OCI-LY7 (cell line): ENCODE data around the gene STXBP5. TPM values are rescaled to one million over a fixed set of nuclear protein-coding genes. Genes with fewer than 3 reads are reported as not detected.

Source experiments
- BruUV-seq: library from RNA; stranded (reverse); fragments of 400-500 nt; replicated peaks from 2 replicates; lab custom pipeline; 2021; lab: Mats Ljungman, UMichigan
- CTCF ChIA-PET: fragments of 300-600 bp; sonication (Branson Sonifier 250); formaldehyde crosslinking; loops from one replicate; lab custom pipeline; 2022; ENCODE audit warnings: antibody characterized with exemption; ENCODE audit not compliant: unreplicated experiment; lab: Charles Lee
- POLR2A ChIA-PET: fragments of 300-600 bp; sonication (Branson Sonifier 250); formaldehyde crosslinking; loops from one replicate; lab custom pipeline; 2022; ENCODE audit warnings: antibody characterized with exemption; lab: Charles Lee
- DNase-seq: peaks from one replicate; pipeline ENCODE4 v3.0.0-alpha.2; 2015; ENCODE audit warnings: low spot score
- H2AFZ ChIP-seq: fragments of 200-600 bp; sonication (generic), shearing (Covaris generic); 2 replicates; pipeline ENCODE4 v1.6.1; 2014; ENCODE audit warnings: mild to moderate bottlenecking, antibody characterized with exemption, low read length, moderate library complexity
- H3K27ac ChIP-seq: fragments of 200-600 bp; sonication (generic); 2 replicates; pipeline ENCODE4 v1.5.1; 2014; ENCODE audit warnings: mixed run types, low read depth, mild to moderate bottlenecking, moderate library complexity, low read length, inconsistent platforms; ENCODE audit not compliant: poor library complexity, severe bottlenecking
- H3K36me3 ChIP-seq: fragments of 200-600 bp; sonication (generic); 2 replicates; pipeline ENCODE4 v1.6.1; 2014; ENCODE audit warnings: mild to moderate bottlenecking, antibody characterized with exemption, low read length, moderate library complexity, mixed read lengths; ENCODE audit not compliant: insufficient read depth
- H3K4me1 ChIP-seq: fragments of 200-600 bp; sonication (generic); 2 replicates; pipeline ENCODE4 v1.5.1; 2014; ENCODE audit warnings: mild to moderate bottlenecking, low read length; ENCODE audit not compliant: insufficient read depth, poor library complexity, severe bottlenecking
- H3K4me2 ChIP-seq: fragments of 200-600 bp; sonication (generic); 2 replicates; pipeline ENCODE4 v1.6.1; 2014; ENCODE audit warnings: mild to moderate bottlenecking, low read length
- H3K4me3 ChIP-seq: fragments of 200-600 bp; sonication (generic); 2 replicates; pipeline ENCODE4 v1.5.1; 2014; ENCODE audit warnings: mild to moderate bottlenecking, low read depth, low read length; ENCODE audit not compliant: poor library complexity, severe bottlenecking
- H3K79me2 ChIP-seq: fragments of 200-600 bp; sonication (generic); 2 replicates; pipeline ENCODE4 v1.6.1; 2016; ENCODE audit warnings: low read depth, mild to moderate bottlenecking, low read length, moderate library complexity, mixed read lengths; ENCODE audit not compliant: insufficient read depth
- H3K9me2 ChIP-seq: fragments of 200-600 bp; sonication (generic); 2 replicates; pipeline ENCODE4 v1.6.1; 2016; ENCODE audit warnings: mild to moderate bottlenecking, low read length, mixed read lengths; ENCODE audit not compliant: insufficient read depth
- H3K9me3 ChIP-seq: fragments of 200-600 bp; sonication (generic); 2 replicates; pipeline ENCODE4 v1.6.1; 2014; ENCODE audit warnings: mild to moderate bottlenecking, mixed run types, low read length, mixed read lengths
- H4K20me1 ChIP-seq: fragments of 200-600 bp; sonication (generic); 2 replicates; pipeline ENCODE4 v1.6.1; 2014; ENCODE audit warnings: mild to moderate bottlenecking, antibody characterized with exemption, low read length, moderate library complexity, mixed read lengths; ENCODE audit not compliant: insufficient read depth
- CTCF ChIP-seq: fragments of 200-600 bp; sonication (generic); conservative IDR thresholded peaks from 2 replicates; pipeline ENCODE4 v1.5.1; 2014; ENCODE audit warnings: mild to moderate bottlenecking, antibody characterized with exemption, low read length, moderate library complexity, mixed read lengths
- EZH2phosphoT487 ChIP-seq: fragments of 200-600 bp; sonication (generic); IDR thresholded peaks from 2 replicates; pipeline ENCODE4 v1.6.1; 2018; ENCODE audit warnings: low read depth, borderline replicate concordance, mild to moderate bottlenecking, mixed run types, antibody characterized with exemption, low read length, moderate library complexity, mixed read lengths
- intact Hi-C: fragments of 100-400 bp; cut with micrococcal nuclease; formaldehyde crosslinking; loops from one replicate; pipeline ENCODE4 v1.10.0; 2022; ENCODE audit not compliant: unreplicated experiment
- total RNA-seq, 2 experiments: library from RNA; depleted of rRNA in 1 of 2; stranded (reverse); fragments of >200 nt in 1 of 2; shearing (Covaris generic) in 1 of 2; gene quantifications; 2 replicates each; pipeline ENCODE4 v1.2.3, GENCODE V29; 2014 to 2022

STXBP5 gene
- total RNA-seq, 2 experiments from 2014 or later: 12.3 to 15.4 TPM

GRCh38 chr6:147166360-147166944 is 37.8 kb upstream of the STXBP5 start:
- no peak for DNase-seq
- H2AFZ ChIP-seq: no peak overlapping the region
- H3K79me2 ChIP-seq: no peaks in the 10 kb centered on the region
- H3K4me1 ChIP-seq: no peaks in the 10 kb centered on the region
- no peaks in the 10 kb centered on the region for H3K9me2 ChIP-seq
- CTCF ChIA-PET: no interaction called here
- H4K20me1 ChIP-seq: no peaks in the 10 kb centered on the region
- no peak overlapping the region for H3K27ac ChIP-seq
- POLR2A ChIA-PET: interaction anchor here (0.6 kb wide), 1 partner anchor 232 kb away, joined by 4 read pairs; no protein-coding TSS in a partner anchor
- no peaks in the 10 kb centered on the region for H3K9me3 ChIP-seq
- TF ChIP-seq CTCF: no peak
- no peak overlapping the region for H3K4me2 ChIP-seq
- intact Hi-C loops: no loop called here
- no peaks in the 10 kb centered on the region for H3K36me3 ChIP-seq
- no TSS peak for BruUV-seq
- no peak overlapping the region for H3K4me3 ChIP-seq

- H3K9me3 ChIP-seq: no peaks in the 10 kb centered on the region
- H3K27ac ChIP-seq: no peak overlapping the region
- H3K4me2 ChIP-seq: no peak overlapping the region
- no peak for DNase-seq
- H3K9me2 ChIP-seq: no peaks in the 10 kb centered on the region
- ChIA-PET CTCF (no interaction called here), POLR2A (no interaction called here)
- H3K79me2 ChIP-seq: no peaks in the 10 kb centered on the region
- intact Hi-C loops: no loop called here
- no peaks in the 10 kb centered on the region for H4K20me1 ChIP-seq
- BruUV-seq: no TSS peak
- H3K36me3 ChIP-seq: no peaks in the 10 kb centered on the region
- TF ChIP-seq CTCF (no peak), EZH2phosphoT487 (no peak)
- H3K4me1 ChIP-seq: no peaks in the 10 kb centered on the region
- H2AFZ ChIP-seq: no peak overlapping the region
- H3K4me3 ChIP-seq: no peak overlapping the region
Measured at GRCh38 chr6:147166992-147167391, 37.2 kb upstream of the STXBP5 start.

- H3K9me3 ChIP-seq: no peaks in the 10 kb centered on the region
- no TSS peak for BruUV-seq
- H3K27ac ChIP-seq: no peak overlapping the region
- no peak for DNase-seq
- intact Hi-C loops: no loop called here
- no peaks in the 10 kb centered on the region for H3K9me2 ChIP-seq
- no peak overlapping the region for H3K4me2 ChIP-seq
- H2AFZ ChIP-seq: no peak overlapping the region
- TF ChIP-seq EZH2phosphoT487: no peak
- no peak for TF ChIP-seq CTCF
- no peak overlapping the region for H3K4me3 ChIP-seq
- ChIA-PET POLR2A (interaction anchor here (0.7 kb wide), 1 partner anchor 1278 kb away, joined by 3 read pairs; no protein-coding TSS in a partner anchor), CTCF (no interaction called here)
- no peaks in the 10 kb centered on the region for H3K4me1 ChIP-seq
- H3K79me2 ChIP-seq: no peaks in the 10 kb centered on the region
- H4K20me1 ChIP-seq: no peaks in the 10 kb centered on the region
- no peaks in the 10 kb centered on the region for H3K36me3 ChIP-seq
Measured at GRCh38 chr6:147167576-147168461, 36.4 kb upstream of the STXBP5 start.
